Stimulated activated CD8-positive, alpha-beta memory T cell treated with anti-CD3 and anti-CD28 coated beads, Interleukin-12 subunit alpha, Interleukin-12 subunit beta, amount 100 ng/mL, for 4 hours (primary cell): ENCODE data around the gene RSPH10B.
"Not testable (repeated sequence)": the region's sequence is repeated elsewhere in the genome, so short reads cannot be mapped to it uniquely, and the experiment has no call there.

Experiments
- DNase-seq: peaks from one replicate; pipeline ENCODE4 v3.0.0-alpha.2; 2020; ENCODE audit warnings: low read depth

Gene RSPH10B

DNA sequence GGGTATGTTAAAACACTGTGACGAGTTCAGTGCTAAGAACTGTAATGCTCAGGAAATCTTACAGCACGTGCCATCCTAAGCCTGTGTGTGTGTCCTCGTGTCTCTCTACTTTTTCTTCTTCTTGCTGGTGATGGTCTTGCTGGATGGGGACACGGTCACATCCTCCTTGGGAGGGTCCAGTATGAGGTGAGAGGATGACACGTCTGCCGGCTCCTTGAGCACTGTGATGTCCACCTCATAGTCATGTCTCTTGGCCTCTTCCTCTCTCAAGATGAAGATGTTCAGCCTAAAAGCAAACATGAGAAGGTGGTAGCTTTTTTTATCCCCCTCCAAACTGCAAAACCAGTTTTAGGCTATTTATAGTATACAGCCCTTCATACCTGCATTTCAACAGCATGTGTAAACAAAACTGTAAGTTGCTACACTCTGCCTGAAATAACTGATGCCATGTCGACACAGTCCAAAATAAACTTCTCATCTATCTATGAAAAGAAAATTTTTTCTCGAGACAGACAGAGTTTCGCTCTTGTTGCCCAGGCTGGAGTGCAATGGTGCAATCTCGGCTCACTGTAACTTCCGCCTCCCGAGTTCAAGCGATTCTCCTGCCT lies 44.1 kb downstream of the RSPH10B start:
- not testable (repeated sequence) for DNase-seq

DNA sequence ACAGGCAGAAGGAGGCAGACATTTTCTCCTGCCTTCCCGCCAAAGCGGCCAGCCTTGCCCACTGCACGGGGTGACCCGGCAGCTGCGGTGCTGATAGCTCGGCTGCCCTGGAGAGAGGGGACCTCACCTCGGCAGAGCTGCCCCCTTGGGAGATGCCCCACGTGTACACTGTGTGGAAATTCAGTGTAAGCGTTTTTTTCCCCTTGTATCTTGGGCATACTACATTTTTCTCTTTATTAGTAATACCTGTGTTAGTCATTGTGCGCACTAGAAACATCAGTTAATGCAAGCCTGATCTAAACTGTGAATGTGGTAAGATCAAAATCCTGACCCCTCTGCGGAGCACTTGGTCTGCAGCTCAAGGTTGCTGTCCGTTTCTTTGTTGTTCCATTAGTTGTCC lies 45.9 kb downstream of the RSPH10B start:
- not testable (repeated sequence) for DNase-seq

DNA sequence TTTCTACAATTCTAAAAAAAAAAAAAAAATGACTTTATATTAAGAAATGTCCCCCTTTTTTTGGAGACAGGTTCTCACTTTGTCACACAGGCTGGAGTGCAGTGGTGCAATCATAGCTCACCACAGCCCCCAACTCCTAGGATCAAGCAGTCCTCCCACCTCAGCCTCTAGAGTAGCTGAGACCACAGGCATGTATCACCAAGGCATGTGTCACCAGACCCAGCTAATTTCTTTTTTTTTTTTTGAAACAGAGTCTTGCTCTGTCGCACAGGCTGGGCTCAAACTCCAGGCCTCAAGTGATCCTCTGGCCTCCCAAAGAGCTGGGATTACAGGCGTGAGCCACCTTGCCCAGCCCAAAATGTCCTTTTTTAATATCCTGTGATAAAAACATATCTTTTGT lies 46.3 kb downstream of the RSPH10B start:
- not testable (repeated sequence) for DNase-seq

DNA sequence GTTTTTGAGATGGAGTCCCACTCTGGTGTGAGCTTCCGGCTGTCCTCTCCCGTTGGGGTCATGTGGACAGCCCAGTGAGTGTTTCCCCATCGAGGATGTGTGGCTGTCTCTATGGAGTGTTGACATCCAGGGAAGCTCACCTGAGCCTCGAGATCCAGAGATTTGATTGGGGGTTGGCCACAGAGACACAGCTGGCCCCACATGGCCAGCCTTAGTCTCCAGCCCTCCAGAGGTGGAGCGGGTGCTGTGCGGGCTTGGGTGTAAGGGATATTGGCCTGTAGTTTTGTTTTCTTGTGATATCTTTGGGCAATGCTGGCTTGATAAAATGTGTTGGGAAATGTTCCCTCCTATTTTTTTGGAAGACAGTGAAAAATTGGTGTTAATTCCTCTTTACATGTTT lies 54.0 kb downstream of the RSPH10B start:
- DNase-seq, result not testable (repeated sequence)

DNA sequence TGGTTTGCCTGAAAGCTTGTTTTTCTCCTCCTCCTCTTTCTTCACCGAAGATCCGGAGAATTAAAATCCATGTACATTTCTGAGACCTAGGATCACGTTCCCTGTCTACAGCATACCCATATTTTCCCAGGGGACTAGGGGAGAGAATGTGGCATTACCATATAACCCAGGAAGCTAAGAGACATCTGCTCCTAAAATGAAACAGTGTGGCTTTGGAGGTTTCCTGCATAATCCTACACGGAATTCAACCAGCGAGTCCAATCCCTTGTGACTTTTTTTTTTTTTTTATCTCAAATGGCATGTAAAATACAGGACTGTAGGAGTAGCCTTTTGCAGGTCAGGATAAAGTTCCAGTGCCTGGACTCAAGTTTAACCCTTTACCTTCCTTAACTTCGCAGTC lies 61.7 kb downstream of the RSPH10B start:
- DNase-seq, result not testable (repeated sequence)

DNA sequence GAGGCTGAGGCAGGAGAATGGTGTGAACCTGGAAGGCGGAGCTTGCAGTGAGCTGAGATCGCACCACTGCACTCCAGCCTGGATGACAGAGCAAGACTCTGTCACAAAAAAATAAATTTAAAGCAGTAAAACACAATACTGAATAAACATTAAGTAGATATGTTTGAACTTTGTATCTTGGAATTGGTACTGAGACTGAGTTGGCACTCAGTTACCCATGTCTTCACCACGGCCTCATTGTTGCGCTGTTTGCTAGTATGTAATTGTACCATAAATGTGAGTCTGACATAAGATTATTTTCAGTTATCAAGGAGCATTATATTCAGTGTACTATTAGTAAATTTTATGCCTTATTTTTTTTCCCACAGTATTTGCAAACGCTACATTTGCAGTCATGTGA lies 65.8 kb downstream of the RSPH10B start:
- DNase-seq, result not testable (repeated sequence)

DNA sequence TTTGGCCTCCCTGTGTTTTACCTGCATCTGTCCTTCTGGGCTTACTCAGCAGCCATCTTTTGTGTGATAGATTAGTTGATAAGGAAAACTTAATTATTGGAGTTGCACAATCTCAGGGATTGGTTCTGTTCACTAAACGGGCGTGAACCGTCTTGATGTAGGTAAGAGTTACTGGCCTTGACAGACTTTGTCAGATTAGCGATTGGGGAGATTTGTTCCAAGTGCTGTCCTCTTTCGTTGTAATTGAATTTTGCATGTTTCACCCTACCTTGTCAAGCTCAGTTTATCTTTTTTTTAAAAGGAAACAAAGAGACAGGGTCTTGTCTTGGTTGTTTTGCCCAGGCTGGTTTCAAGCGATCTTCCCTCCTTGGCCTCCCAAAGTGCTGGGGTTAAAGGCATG lies 67.5 kb downstream of the RSPH10B start:
- not testable (repeated sequence) for DNase-seq

DNA sequence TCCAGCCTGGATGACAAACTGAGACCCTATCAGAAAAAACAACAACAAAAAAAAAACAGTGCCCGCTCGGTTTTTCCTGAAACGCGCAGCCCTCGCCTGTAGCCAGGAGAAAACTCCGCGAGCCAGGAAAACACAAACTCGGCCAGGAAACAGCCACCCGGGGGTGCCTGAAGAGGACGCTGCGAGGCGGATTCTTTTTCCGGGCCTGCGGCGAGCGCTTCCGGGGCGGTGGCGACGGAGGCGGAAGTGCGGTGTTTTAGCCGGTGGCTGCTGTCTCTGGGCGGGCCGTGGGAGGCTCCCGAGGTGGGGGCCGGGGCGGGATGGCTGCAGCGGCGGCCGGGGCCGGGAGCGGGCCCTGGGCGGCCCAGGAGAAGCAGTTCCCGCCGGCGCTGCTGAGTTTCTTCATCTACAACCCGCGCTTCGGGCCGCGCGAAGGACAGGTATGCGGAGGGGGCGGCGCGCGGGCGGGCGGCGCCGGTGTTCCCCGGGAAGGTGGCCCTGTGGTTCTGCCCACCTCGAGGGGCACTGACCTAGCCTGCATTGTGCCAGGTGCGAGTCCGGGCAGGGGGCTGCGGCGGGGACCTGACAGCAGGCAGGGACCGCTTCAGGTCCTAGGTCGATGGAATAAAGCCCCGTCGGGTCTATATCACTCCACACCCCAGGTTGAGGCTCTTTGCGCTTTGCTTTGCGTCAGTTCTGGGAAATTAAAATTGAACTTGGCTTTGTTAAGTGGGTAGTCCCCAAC lies 71.8 kb downstream of the RSPH10B start, which contains the start of gene CCZ1:
Gene CCZ1 (plus strand): TSS at position 254 of the 745 bp plus-strand sequence. CDS start 67 bp downstream, at position 321.
- DNase-seq, result peak; percentile 56

DNA sequence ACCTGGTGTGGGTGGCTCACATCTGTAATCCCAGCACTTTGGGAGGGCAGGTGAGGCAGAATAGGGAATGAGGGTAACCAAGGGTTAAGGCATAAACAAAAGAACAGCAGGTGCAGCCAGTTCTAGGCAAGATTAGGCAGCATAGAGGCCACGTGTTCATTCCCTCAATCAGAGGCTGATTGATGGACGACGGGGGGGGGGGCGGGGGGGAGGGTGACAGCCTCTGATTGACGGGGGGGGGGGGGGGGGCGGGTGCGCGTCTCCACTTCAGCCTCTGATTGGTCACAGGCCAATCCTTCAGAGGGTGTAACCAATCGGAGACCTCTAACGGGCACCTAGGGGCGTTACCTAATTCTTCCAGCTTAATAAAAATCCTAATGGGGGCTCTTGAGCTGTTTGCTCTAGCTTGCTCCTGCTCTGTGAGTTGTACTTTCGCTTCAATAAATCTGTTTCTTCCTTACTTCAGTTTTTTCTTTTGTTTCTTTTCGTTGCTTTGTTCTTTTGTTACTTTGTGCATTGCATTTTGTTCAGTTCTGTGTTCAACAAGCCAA lies 73.0 kb downstream of the RSPH10B start:
- not testable (repeated sequence) for DNase-seq

DNA sequence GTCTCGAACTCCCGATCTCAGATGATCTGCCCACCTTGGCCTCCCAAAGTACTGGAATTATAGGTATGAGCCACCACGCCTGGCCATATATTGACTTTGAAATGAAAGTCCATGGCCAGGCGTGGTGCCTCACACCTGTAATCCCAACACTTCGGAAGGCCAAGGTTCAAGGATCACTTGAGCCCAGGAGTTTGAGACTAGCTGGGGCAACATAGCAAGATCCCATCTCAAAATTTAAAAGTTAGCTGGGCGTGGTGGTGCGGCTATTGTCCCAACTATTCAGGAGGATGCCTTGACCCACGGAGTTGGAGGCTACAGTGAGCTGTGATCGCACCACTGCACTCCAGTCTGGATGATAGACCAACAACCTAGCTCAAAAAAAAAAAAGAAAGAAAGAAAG lies 78.0 kb downstream of the RSPH10B start:
- no peak for DNase-seq

DNA sequence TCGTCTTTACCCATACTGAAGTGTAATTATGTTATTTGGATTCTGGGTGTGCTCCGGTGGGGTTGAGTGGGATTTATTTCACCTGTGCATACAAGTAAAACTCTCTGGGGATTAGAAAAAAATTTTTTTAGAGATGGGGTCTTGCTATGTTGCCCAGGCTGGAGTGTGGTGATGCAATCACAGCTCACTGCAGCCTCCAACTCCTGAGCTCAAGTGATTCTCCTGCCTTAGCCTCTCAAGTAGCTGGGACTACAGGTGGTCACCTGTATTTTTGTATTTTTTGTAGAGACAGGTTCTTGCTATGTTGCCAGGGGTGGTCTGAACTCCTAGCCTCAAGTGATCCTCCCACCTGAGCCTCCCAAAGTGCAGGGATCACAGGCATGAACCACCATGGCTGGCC lies 80.2 kb downstream of the RSPH10B start:
- DNase-seq, result not testable (repeated sequence)

DNA sequence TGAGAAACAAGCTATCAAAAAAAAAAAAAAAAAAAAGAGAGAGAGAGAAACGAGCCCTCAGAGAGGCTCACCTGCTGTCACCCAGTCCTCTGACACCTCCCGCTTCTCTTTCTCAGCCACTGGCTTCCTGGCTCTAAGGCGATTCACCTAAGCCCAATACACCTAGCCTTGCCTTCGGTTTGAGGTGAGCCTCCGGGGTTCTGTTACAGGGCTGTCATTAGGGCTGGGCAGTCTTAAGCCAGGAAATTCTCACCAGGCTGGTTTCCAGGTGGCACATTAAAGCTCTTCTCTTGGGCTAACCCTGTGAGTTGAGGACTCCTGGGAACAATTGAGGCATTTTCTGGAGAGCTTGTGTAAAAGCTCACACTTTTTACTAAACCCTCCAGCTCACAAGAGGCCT lies 82.5 kb downstream of the RSPH10B start:
- DNase-seq, result not testable (repeated sequence)

DNA sequence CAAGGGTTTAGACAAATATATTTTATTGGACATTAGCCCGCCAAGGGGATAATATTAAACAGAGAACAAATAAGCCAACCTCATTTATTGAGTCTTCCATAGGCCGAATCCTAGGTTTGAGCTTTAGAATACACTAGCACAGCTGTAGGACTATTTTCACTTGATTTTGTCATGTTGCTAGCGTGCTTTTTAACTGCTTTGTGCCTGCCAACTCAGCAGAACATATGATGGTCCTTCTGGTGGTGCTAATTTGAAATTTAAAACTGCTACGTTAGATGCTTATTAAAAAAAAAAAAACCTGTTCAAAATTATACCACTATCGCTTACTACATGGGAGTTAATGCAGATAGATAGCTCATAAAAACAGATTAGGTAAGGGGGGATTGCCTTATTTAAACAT lies 86.1 kb downstream of the RSPH10B start:
- not testable (repeated sequence) for DNase-seq

DNA sequence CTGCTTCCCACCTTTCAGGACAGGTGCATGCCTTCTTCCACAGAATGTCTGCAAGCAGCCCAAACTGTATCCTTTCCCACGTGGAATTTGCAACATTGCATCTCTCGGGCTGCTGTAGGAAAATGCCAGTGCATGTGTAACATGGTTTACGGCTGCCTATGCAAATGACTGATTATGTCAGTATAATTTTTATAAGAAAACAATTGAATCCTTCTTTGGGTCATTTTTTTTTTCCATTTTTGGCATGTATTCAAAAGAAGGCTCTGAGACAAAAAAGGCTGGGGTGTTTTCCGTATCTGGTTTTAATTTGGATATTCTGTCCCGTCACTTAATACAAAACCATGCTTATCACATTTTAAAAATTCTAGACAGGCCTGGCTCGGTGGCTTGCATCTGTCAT lies 90.4 kb downstream of the RSPH10B start:
- DNase-seq, result not testable (repeated sequence)

DNA sequence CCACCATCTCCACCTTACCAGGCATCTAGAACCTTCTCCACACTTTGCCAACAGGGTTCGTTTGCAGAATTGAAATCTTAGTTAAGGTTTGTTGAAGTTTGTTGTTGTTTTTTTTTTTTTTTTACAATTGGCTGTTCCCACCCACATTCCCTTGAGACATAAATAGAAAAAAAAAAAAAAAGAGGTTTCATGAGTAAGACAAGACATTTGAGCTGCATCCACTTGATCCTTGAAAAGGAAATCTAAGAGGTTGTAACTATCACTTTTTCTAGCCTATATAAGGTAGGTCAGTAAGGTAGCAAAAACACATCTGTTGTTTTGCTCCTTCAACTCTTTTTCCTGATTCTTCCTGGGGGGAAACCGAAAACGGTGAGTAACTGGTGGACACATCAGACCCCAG lies 90.9 kb downstream of the RSPH10B start:
- DNase-seq, result not testable (repeated sequence)
